Measurements from ENCODE around the gene CTXN1. TPM values are rescaled to one million over a fixed set of nuclear protein-coding genes. Genes with fewer than 3 reads are reported as not detected.
A peak's percentile ranks its signal among the peaks of the same experiment; 100 is the strongest.
"Not testable (repeated sequence)": the region's sequence is repeated elsewhere in the genome, so short reads cannot be mapped to it uniquely, and the experiment has no call there.

CTXN1 gene
- total RNA-seq, 1 donor: 2.5 TPM

DNA sequence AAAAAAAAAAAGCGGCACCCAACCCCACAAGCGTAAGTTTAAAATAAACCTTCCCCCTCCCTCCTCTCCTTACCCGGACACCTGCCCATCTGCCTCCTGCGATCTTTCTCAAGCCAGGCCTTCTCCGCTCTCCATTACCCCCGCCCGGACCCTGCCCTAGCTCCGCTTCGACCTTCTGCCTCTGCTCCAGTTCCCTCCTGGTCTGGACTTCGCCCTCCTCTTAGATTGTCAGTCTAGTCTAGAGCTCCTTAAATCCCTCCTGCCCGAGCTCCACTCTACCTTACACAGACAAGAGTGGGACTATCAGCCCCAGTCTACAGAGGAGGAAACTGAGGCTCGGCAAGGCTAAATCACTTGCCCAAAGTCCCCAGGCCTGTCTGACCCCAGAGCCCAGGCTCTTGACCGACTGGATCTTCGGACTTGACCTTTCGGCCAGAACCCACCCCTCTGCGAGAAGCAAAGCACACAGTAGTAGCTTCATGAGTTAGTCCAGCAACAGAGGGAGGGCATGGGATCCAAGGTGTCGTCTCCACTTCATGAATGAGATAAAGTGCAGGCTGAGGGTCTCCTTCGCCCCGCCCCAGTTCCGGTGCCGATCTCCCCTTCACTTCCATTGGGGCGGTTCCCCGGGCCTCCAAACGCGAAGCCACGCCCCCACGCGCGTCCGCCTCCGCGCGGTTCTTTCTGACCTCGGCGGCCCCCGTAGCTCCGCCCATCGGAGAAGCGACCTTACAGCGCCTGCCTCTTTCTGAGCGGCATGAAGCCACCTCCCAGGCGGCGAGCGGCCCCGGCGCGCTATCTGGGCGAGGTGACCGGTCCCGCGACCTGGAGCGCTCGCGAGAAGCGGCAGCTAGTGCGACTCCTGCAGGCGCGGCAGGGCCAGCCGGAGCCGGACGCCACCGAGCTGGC is 6.1 kb downstream of the CTXN1 start, which contains the start of gene SNAPC2:
SNAPC2 (plus strand) TSS at position 729 of the 909 bp plus-strand sequence; CDS start at position 758, 29 bp downstream.
- peaks cover 26% of the 10 kb centered on the region for H3K27me3 ChIP-seq (ENCODE audit: insufficient read depth, low read length)
- peaks cover 9% of the 10 kb centered on the region for H4K20me1 ChIP-seq (ENCODE audit: insufficient read depth, low read length)
- H3K27ac ChIP-seq (ENCODE audit: low read depth, low read length): peak within 1 kb of the TSS; percentile 91
- H3K4me1 ChIP-seq (ENCODE audit: insufficient read depth, low read length): peaks cover 21% of the 10 kb centered on the region
- H3K79me2 ChIP-seq (ENCODE audit: insufficient read depth, low read length): peaks cover 17% of the 10 kb centered on the region
- H3K36me3 ChIP-seq (ENCODE audit: insufficient read depth, low read length): peaks cover 14% of the 10 kb centered on the region
- TF ChIP-seq, protein P1, sequence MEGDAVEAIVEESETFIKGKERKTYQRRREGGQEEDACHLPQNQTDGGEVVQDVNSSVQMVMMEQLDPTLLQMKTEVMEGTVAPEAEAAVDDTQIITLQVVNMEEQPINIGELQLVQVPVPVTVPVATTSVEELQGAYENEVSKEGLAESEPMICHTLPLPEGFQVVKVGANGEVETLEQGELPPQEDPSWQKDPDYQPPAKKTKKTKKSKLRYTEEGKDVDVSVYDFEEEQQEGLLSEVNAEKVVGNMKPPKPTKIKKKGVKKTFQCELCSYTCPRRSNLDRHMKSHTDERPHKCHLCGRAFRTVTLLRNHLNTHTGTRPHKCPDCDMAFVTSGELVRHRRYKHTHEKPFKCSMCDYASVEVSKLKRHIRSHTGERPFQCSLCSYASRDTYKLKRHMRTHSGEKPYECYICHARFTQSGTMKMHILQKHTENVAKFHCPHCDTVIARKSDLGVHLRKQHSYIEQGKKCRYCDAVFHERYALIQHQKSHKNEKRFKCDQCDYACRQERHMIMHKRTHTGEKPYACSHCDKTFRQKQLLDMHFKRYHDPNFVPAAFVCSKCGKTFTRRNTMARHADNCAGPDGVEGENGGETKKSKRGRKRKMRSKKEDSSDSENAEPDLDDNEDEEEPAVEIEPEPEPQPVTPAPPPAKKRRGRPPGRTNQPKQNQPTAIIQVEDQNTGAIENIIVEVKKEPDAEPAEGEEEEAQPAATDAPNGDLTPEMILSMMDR (IDR thresholded peaks at IDR 0.05; ENCODE audit: extremely low read depth, low read depth, low read length): no peak
- peak; percentile 100 for DNase-seq (ENCODE audit: insufficient read length, low spot score, missing footprints)
- H3K4me2 ChIP-seq (ENCODE audit: insufficient read depth, low read length): peak within 1 kb of the TSS; percentile 91
- peak within 1 kb of the TSS; percentile 80 for H3K4me3 ChIP-seq (ENCODE audit: insufficient read depth, low read length)
- no peaks in the 10 kb centered on the region for H3K9me3 ChIP-seq (ENCODE audit: low read depth, low read length)
- H2AFZ ChIP-seq (ENCODE audit: low read length): peak within 1 kb of the TSS; percentile 85

DNA sequence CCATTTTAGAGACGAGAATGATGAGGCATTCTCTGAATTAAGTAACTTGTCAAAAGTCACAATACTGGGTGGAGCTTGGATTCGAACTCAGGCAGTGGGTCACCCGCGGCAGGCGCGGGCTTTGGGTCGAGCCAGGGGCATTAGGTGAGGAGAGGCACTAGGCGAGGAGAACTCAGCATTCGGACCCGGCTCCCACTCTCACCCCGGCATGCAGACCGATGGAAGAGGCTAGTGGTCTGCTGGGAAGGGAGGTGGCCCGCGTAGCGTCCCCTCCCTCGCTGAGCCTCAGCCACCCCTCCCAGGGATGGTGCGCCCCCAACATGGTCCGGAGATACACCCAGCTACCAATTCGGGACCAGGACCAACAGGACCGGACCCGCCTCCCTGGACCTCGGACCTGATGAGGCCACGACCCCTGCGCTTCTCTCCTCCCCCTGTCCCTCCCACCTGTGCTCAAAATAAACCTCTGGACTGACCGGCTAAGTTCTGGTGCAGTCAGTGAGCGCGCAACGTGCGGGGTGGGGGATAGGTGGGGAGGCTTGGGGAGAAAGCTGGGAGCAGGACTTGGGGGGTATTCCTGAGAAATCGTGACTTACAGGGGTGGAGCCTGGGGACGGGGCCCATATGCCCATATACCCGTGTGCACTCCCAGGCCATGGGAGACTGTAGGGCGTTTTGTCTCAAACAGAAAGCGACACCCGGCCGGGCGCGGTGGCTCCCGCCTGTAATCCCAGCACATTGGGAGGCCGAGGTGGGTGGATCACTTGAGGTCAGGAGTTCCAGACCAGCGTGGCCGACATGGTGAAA is 7.1 kb downstream of the CTXN1 start:
- Histone ChIP-seq H3K9me3 (ENCODE audit: low read depth, low read length) (no peaks in the 10 kb centered on the region), H2AFZ (ENCODE audit: low read length) (no peak overlapping the region), H4K20me1 (ENCODE audit: insufficient read depth, low read length) (peaks cover 9% of the 10 kb centered on the region), H3K4me3 (ENCODE audit: insufficient read depth, low read length) (no peak overlapping the region), H3K36me3 (ENCODE audit: insufficient read depth, low read length) (peaks cover 14% of the 10 kb centered on the region), H3K79me2 (ENCODE audit: insufficient read depth, low read length) (peaks cover 17% of the 10 kb centered on the region), H3K4me1 (ENCODE audit: insufficient read depth, low read length) (peaks cover 21% of the 10 kb centered on the region), H3K27ac (ENCODE audit: low read depth, low read length) (no peak overlapping the region), H3K4me2 (ENCODE audit: insufficient read depth, low read length) (no peak overlapping the region), H3K27me3 (ENCODE audit: insufficient read depth, low read length) (peaks cover 26% of the 10 kb centered on the region)
- TF ChIP-seq, protein P1 (IDR thresholded peaks at IDR 0.05; ENCODE audit: extremely low read depth, low read depth, low read length): no peak
- DNase-seq (ENCODE audit: insufficient read length, low spot score, missing footprints): peak; percentile 73

DNA sequence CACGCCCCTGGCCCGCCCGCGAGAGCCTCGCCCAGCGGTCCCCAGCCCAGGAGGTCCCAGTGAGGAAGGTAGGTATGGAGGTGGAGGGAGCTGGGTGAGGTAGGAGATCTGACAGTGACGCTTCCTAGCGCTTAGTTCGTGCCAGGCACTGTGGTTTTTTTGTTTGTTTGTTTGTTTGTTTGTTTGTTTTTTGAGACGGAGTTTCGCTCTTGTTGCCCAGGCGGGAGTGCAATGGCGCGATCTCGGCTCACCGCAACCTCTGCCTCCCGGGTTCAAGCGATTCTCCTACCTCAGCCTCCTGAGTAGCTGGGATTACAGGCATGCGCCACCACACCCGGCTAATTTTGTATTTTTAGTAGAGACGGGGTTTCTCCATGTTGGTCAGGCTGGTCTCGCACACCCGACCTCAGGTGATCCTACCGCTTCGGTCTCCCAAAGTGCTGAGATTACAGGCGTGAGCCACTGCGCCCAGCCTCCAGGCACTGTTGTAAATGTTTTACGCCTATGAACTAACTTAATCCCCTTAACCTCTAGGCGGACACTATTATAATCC is 7.8 kb downstream of the CTXN1 start:
- H3K79me2 ChIP-seq (ENCODE audit: insufficient read depth, low read length): peaks cover 15% of the 10 kb centered on the region
- H3K4me1 ChIP-seq (ENCODE audit: insufficient read depth, low read length): peaks cover 21% of the 10 kb centered on the region
- H3K27me3 ChIP-seq (ENCODE audit: insufficient read depth, low read length): peaks cover 26% of the 10 kb centered on the region
- not testable (repeated sequence) for DNase-seq (ENCODE audit: insufficient read length, low spot score, missing footprints); H2AFZ ChIP-seq (ENCODE audit: low read length); H3K9me3 ChIP-seq (ENCODE audit: low read depth, low read length); H4K20me1 ChIP-seq (ENCODE audit: insufficient read depth, low read length); H3K27ac ChIP-seq (ENCODE audit: low read depth, low read length)
- H3K36me3 ChIP-seq (ENCODE audit: insufficient read depth, low read length): peaks cover 14% of the 10 kb centered on the region
- H3K4me2 ChIP-seq (ENCODE audit: insufficient read depth, low read length): peak overlapping the region; percentile 77
- peak overlapping the region; percentile 63 for H3K4me3 ChIP-seq (ENCODE audit: insufficient read depth, low read length)

DNA sequence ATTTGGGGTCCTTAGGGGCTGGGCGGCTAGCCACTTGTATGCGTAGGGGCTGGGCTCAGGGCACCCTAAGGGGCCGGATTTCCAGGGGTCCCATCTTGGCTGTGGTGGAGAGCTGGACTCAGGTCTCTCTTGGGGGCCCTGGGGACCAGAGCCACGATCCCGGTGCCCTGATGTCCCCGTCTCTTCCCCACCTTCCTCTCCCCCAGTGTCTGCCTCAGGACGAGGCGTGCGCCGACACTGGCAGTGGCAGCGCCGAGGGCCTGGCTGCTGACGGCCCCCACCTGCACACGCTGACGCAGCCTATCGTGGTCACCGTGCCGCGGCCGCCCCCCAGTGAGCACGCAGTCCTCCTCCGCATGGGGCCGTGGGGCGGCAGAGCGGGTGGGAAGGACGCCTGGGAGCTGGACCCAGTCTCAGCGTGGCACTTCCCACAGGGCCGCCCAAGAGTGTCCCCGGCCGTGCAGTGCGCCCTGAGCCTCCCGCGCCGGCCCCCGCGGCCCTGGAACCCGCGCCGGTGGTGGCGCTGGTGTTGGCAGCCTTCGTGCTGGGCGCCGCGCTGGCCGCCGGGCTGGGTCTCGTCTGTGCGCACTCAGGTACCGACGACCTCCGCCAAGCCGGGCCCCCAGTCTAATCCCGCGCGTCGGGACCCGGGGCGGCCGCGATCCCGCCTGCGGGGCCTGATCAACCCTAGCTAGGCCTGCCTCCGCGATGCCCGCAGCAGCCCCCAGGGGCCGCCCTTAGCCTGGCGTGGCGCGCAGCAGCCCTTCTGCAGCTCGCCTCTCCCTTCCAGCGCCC is 8.5 kb downstream of the CTXN1 start:
- no peaks in the 10 kb centered on the region for H3K9me3 ChIP-seq (ENCODE audit: low read depth, low read length)
- peak overlapping the region; percentile 63 for H3K4me3 ChIP-seq (ENCODE audit: insufficient read depth, low read length)
- H2AFZ ChIP-seq (ENCODE audit: low read length): peak overlapping the region; percentile 41
- H3K27ac ChIP-seq (ENCODE audit: low read depth, low read length): no peak overlapping the region
- peaks cover 26% of the 10 kb centered on the region for H3K27me3 ChIP-seq (ENCODE audit: insufficient read depth, low read length)
- TF ChIP-seq, protein P1 (IDR thresholded peaks at IDR 0.05; ENCODE audit: extremely low read depth, low read depth, low read length): peak; percentile 38
- peak; percentile 99 for DNase-seq (ENCODE audit: insufficient read length, low spot score, missing footprints)
- H3K36me3 ChIP-seq (ENCODE audit: insufficient read depth, low read length): peaks cover 12% of the 10 kb centered on the region
- peaks cover 9% of the 10 kb centered on the region for H3K79me2 ChIP-seq (ENCODE audit: insufficient read depth, low read length)
- H3K4me1 ChIP-seq (ENCODE audit: insufficient read depth, low read length): peaks cover 21% of the 10 kb centered on the region
- peak overlapping the region; percentile 77 for H3K4me2 ChIP-seq (ENCODE audit: insufficient read depth, low read length)
- H4K20me1 ChIP-seq (ENCODE audit: insufficient read depth, low read length): peaks cover 9% of the 10 kb centered on the region
